Suppressor macrophage treated with lipopolysaccharide for 1 hour (primary cell): ENCODE results near the gene CLIP4.

Experiments used
- DNase-seq, 3 donors: peaks; one replicate each; pipeline ENCODE4 v3.0.0-alpha.2; 2020 to 2022

Gene CLIP4

DNA sequence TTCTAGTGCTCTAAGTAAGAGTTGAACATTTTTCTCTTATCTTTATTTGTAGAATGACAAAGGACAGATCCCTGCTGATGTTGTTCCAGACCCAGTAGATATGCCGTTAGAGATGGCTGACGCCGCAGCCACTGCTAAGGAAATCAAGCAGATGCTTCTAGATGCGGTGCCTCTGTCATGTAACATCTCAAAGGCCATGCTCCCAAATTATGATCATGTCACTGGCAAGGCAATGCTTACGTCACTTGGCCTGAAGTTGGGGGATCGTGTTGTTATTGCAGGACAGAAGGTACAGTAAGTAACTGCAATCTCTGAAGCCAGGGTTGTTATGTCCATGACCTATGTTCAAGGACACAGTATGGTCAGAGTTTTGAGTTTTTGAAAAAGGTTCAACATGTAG is 28.4 kb downstream of the CLIP4 start:
- no peak for DNase-seq

DNA sequence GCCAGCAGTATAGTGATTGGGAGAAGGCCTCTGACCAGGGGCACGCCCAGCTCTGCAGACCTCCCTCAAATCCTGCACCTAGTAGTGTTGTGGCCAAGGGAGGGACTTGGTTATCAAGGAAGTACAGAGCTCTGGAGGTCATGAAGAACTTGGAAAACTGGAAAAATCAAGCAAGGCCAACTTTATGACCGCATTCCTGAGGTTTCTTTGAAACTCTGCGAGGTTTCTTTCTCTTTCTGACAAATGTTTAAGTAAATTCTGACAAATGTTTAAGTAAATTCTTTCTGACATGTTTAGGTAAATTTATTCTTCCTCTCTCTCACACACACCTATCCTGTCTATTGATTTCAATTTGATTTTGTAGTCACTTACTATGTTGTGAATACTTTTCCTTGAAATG is 31.0 kb downstream of the CLIP4 start:
- no peak for DNase-seq

DNA sequence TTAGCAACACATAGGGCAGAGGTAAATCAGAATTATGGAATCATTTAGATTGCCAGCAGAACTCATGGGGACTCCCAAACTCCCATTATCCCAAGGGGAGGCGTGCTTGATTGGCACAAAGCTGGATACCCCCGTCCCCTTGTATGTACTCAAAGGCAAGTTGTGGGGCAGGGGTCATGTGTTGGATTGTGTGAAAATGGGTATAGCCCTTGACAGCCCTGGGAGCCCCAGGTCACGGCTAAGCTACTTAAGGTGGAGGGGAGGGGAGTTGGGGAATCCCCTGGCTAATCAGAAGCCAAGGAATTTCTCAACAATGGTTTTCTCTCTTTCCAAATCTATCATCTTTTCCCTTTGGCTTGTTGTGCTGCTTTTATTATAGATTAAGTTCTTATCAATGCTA is 32.7 kb downstream of the CLIP4 start:
- no peak for DNase-seq

DNA sequence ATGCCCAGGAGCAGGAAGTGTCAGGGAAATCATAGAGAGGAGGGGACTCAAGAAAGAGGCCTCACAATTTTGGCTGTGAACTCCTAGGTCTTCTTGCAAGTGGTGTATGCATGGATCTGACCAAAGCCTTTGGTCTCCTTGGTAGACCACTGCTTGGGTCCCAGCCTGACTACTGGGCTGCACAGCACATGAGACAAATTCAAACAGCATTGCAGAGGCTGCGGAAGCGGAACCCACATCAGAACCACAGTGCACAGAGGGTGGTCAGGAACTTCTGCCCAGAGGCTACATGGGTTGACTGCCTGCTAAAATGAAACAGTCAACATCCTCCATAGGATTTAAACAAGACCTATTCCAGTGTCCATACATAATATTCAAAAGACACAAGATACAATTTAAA is 39.4 kb downstream of the CLIP4 start:
- no peak for DNase-seq

DNA sequence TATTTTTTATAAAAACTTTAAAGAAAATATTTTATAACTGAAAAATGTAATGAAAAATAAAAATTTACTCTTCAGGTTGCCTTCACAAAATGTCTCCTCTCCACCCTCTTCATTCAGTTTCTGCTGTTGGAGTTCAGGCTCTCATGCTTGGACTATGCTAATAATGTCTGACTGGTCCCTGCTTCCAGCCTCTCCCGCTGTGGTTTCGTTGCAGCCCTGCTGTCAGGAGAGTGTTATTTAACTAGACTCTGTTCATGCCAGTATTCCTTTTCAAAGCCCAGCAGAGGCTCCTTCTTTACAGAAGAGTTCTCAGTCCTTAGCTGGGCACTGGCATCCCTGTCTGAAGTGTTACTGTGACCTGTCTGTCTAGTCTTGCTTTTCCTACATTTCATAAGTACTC is 40.4 kb downstream of the CLIP4 start:
- no peak for DNase-seq

DNA sequence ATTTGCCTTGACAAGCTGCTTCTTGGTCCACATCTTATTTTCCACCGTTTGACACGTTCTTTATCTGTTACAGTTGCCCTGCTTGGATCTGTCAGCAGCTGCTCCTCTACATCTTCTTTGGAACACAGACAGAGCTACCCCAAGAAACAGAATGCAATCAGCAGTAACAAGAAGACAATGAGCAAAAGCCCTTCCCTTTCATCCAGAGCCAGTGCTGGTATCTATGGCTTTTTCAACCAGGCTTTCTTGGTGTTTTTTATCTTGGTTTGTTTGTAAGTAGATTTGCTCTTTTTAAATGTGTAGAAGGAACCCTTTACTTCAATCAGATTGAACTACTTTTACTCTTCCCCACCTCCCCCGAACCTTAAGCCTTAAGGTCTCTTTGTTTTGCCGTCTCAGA is 41.9 kb downstream of the CLIP4 start:
- no peak for DNase-seq

DNA sequence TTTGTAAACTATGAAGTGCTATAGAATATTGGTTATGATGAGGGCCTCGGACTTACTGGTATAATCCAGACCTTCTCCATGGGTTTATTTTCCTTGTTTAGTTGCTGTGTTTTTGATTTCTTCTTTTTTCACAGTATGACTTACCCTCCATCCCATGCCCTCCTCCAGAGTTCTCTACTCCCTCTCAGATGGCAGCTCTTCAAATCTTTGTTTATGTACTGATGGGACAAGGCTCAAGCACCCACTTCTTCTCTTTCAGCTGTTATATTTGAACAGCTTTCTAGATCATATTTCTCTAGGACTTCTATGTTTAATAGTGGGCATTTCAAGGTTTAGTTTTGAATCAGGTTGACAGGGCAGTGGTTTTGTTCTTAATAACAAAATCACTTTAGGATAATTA is 43.9 kb downstream of the CLIP4 start:
- no peak for DNase-seq

DNA sequence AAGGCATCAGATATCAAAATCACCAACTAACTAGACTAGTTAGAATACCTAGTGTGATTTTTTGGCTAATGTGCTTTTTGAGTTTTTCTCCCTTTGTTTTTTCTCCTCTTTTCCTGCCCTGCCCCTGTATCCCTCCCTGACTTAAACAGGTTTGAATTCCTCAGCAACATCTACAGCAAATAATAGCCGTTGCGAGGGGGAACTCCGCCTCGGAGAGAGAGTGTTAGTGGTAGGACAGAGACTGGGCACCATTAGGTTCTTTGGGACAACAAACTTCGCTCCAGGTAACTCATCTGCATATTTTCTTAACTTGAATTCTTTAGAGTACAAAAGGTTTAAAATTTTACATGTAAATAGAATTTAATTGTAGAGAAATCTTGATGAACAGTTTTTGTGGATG is 45.0 kb downstream of the CLIP4 start:
- no peak for DNase-seq

DNA sequence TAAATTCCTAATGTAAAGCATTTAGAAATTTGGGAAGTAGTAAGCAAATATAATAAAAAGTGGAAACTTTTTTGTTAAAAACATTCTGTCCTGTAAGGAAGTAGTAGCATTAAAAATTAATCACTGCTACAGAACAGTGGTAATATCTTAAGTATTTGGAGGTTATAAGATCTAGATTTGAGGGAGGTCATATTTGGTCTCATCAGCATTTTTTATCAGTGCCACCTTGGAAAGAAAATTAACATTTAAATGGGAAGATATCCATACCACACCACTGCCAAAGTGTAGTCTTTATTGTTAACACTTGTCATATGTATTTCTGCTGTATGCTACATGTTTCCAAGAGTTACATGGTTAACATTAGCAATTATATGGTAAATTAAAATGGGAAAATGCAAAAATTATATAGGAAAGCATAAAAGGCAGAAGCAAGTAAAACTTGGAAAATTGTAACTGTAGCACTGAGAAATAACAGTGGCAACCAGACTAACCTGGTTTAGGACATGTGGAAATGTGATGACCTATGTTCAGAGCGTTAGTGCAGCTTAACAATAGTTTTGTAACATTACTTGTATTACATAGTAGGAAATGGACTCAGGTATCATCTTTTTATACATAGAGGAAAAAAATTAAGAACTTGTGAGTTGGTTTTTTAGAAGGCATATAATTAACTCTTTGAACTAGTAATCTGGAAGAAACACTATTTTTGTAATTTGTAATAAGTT is 47.2 kb downstream of the CLIP4 start:
- DNase-seq = no peak

DNA sequence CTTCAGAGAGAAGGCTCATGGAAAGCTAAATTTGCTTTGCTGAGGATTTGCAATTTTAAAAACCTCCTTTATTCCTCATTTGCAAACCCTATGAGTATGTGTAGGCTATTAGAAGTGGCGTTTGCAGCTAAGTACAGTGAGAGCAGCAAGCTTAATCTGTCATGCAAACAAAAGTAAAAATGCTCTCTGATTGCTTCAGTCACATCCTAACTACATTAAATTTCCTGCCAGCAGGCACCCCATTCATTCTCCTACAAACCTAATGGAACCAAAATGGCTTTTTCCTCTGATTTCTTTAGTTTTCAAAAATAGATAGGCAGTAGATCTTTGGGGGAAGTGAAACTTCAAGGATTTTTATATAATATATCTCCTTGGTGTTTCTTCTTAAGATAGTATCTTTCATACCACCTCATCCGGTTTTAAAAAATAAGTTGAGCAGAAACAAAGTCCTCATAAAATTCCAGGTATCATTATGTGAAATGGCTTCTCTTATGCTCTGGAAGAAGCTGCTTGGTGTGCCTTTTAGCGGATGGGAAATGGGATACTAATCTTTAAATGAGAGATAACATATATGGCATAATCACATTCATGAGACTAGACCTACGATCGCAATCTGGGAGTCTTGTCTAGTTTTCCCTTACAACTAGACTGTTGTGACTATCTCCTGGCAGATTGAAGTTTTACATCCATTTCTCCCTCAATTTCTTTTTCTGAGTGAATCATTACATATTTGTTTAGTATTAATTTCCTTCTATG is 49.1 kb downstream of the CLIP4 start:
- no peak for DNase-seq

DNA sequence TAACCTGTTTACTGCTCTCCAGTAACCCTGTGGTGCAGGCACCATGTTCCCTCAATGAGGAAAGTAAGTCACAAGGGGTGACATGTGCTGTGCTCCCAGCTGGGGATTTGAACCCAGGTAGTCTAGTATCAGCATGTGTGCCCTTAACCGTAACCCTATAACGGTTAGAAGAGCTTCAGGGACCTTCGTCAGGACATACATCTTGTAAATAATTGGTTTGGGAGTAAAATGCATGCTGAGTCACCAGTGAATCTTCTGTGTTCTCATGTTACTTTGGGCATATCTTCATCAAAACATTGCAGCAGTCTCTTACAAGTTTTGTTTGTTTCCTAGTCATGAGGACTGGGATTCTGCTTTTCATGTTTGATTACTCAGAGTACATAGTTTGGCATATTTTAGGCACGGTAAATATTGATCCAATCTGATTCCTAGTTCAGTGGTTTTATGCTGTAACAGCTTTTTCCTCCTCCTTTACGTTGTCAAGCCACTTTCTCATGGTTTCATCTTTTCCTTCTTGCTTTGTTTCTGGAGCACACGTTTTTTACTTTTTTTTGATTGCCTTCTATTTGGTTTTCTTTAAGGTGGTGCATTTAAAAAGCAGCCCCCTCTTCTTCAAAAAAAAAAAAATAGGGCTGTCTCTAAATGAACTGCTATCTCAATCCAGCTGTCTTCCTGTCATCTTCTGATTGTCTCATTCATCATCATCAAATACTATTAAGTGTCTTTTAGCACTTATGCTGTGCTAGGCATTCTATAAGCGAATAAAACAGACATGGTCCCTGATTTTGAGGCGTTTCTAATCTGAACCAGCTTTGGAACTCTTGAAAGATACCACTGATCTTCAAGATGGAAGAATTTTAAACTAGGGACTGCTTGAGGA is 50.4 kb downstream of the CLIP4 start:
- no peak for DNase-seq

DNA sequence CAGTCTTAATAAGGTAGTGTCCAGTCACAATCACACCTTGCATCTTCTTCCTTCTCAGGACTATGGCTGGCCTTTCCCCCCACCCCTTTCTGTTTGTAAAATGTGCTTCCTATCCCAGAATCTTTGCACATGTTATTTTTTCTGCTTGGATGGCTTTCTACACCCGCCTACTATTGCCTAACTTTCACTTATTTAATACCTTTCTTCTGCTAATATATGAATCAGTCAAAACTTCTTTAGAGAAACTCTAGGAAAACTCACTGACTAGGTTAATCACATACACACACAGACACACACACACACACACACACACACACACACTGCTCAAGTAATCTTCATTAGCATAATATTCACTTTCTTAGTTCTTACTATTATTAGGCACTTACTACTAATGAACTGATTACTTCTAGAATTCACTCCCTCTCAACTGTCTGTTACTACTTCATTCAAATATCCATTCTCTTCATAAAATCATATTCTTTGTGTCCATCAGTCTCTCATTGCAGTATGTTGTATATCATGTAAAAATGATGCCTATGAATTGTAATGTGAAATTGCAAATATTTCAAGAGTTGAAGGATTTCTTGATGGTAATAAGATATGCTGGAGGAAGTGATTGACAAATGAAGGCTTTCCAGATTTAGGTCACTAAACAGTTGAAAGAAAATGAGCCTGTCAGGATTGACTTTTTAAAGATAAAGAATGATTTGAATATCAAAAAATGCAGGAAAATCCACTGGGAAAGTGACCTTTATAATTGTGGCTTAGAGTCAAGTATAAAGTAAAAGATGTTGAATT is 51.2 kb downstream of the CLIP4 start:
- no peak for DNase-seq

DNA sequence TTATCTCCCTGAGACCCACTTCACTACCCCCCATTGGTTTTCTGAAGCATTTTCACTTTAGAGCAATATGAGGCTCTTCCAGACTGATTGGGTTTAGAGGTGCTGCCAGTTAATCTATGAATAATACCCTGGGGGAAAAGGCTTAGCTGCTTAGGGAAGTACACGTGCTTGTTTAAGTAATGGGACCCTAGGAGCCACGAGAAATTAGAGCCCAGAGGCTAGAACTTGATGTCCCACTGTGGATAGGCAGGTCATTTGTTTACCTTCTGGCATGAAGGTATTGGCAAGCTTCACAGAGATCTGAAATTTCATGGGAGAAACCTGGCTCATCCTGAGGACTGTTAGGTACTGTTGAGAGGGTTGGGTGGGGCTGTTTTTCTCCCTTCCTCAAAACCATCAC is 59.7 kb downstream of the CLIP4 start:
- DNase-seq = no peak

DNA sequence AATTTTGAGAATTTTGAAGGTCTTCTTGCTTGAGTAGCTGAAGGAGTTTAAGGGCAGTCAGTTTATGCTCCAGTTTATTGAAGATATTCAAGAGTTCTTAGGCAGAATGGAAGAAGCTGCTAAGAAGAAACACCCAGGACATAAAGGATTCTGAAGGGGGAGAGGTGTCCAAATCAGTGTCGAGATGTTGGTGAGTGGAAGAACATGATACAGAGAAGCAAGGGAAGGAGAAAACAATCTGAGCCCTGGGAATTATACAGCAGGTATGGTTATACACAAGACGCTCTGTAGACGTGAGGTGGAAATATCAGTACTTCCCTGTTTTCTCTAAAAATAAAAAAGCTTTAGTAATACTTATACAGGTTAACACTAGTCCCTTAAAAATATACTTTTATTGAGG is 60.1 kb downstream of the CLIP4 start:
- DNase-seq = no peak

DNA sequence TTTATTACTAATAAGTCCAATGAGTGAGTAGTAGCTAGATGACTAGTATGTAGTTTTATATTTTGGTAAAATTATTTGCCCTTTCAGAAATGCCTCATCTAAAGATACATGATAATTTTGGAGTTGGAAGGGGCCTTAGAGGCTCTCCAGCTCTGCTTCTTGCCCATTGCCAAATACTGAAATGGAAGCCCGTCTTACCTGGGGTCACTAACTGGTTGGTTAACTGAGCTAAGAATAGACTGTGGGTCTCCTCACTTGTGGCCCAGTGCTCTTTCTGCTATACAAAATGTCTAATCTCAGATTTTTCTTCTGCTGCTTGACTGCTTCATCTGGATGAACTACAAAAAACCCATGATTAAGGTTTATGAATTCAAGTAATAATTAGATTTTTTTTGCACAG is 67.1 kb downstream of the CLIP4 start:
- DNase-seq = no peak

DNA sequence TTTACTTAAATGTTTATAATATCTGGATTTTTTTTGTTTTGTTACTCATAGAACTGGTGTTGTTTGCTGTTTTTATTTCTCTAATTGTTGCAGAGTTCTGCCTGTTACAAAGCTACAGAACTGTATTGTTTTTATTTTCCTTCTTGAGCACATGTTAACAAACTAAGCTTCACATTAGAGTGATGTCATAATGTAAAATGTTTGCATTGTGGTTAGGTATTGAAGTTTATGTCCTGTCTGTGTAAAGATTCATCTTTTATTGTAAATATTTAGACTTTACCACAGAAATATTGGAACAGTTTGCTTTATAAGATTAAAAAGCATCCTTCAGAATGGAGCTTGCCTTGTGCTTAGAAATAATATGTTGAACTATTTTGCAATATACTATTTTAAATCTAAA is 67.7 kb downstream of the CLIP4 start:
- no peak for DNase-seq

DNA sequence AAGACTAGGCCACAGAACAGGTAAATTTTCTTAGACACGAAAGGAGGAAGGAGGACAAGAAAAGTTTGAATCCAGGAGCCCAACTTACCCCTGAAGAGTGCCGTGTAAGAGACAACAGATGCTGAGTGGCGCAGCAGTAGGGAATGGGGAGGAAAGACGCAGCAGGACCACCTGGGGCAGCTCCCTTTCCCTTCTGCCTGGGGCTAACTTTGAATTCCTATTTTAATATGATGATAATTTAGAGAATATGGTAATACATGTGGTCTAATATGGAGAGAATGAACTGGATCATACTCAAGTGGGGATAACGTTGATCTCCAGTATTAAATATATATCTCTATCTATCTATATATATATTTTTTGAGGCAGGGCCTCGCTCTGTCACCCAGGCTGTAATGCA is 69.3 kb downstream of the CLIP4 start:
- DNase-seq = no peak

DNA sequence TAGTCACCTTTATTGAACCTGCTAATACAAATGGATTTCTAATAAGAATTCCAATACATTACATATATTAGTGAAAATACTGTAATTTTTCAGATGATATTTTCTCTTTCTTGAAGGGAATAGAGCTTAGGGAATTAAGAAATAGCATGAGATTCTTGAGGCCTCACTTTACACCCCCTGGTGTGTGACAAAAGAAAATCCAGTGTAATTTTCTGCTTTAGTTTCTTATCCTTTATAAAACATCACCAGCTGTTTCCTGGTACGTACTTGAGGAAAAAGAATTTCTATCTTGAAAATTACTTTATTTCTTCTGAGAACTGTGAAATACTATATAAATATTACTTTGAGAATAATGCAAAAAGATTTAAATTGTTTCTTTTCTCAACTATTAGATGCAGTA is 71.6 kb downstream of the CLIP4 start:
- DNase-seq = no peak

DNA sequence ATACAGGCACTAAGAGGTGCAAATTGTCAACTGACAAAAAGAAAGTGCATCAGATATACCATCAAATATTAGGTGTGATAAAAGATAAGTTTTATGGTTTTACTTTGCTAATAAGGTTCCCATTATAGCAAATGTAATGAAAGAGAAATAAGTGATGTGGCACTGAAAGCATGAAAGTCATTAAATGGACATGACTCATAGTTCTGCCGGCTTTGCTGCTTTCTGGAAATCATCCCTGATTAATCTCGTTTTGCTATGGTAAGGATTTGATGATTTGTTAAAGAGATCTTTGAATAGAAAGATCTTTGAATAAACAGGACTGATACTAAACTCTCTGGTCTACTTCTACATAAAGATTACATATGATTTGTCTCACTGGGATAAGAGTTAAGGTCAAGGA is 72.7 kb downstream of the CLIP4 start:
- DNase-seq = no peak

DNA sequence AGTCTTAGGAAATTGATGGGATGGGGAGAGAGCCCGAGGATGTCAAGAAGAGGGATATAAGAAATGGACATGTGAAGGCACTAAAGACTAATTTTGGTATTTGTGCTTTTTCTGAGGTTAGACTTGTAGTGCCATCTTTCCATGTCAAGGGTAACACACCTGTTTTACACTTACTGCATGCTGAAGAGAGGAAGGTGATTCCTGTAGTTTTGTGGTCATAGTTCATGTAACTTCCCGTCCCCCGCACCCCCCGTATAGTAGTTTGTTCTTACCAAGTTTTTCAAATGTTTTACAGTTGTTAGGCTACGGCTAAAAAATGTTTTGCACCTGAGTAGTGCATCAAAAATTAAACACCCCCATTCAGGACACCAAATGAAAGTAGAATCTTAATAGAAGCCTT is 73.8 kb downstream of the CLIP4 start:
- DNase-seq = no peak

DNA sequence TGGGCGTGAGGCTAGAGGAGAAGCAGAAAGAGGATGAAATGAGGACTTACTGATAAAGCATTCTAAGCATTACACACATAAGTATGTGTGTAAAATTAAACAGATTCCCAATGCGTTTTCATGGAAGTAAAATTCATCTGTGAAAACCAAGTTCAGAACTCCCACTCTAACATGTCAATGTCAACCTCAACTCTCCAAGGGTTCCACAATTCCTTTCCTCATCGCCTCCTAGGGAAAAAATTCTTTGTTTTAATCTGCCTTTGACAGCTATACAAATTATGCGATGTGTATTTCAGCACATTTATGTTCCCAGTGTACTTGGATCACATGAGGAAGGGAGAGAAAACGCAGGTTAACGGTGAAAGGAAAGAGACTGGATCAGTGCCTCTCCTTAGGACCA is 76.6 kb downstream of the CLIP4 start:
- DNase-seq = no peak

DNA sequence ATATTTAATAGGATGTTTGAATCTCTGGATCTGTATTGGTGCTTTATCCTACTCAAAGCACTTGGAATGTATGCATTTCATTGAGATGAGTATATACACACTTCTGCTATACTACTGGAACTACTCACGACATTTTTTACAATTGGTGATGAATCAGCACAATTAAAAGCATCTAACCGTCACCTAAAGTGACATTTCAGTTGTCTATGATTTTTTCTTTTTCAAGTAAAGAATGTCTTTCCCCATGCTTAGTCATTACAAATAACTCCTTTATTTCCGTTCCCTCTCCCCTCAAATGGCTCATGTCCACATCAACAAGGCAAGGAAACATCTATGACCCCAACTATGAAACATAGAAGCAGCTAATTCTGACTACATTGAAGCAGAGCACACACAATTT is 77.3 kb downstream of the CLIP4 start:
- no peak for DNase-seq

DNA sequence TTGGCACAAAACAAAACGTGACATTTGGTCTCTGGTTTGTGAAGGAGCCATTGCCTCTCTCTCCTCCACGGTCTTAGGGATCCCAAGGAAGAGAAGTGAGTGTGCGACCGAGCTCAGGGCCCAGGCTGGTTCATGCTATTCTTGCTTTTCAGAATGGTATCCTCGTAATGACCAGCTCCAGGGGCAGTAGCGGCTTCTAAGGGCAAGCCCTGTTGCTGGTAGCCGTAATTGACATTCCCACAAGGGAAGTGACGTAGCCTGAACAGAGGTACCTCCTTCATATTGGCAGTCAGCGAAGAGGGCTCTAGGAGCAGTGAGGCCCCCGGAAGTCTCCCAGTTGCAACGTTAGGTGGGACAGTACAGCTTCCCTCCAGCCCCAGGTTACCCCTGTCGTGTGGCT is 77.9 kb downstream of the CLIP4 start:
- DNase-seq = no peak
